GM12874 (cell line): ENCODE results near the gene IBTK.

Experiments used
- CTCF ChIP-seq: IDR thresholded peaks from 2 replicates; pipeline ENCODE4 v1.5.1; 2011; ENCODE audit warnings: low read depth, mild to moderate bottlenecking, control low read depth, low read length, moderate library complexity; ENCODE audit not compliant: insufficient read depth

The IBTK gene

GRCh38 chr6:82239597-82239996, 7.9 kb downstream of the IBTK start:
- TF ChIP-seq CTCF = no peak

DNA sequence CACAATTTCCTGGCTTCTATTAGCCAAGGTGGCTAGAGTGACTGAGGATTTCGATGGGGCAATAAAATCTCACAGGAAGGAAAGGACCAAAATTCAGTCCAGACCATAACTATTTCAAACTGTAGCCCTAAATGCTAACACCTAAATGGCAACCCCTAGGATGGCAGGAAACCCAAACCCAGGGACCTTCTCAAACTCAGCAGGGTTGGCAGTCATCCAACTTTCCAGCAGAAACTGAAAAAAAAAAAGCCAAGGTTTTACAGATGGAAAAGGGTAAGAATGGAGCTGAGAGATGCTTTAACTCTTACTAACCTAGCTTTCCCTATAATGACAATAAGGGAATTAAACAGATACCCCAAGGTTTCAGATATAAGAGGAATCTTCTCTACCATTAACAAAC, 10.5 kb downstream of the IBTK start:
- no peak for TF ChIP-seq CTCF

GRCh38 chr6:82227770-82228169, 19.8 kb downstream of the IBTK start:
- no peak for TF ChIP-seq CTCF

- TF ChIP-seq CTCF = no peak
Measured at GRCh38 chr6:82220167-82220566, 27.4 kb downstream of the IBTK start.

GRCh38 chr6:82217018-82217586, 30.4 kb downstream of the IBTK start:
- no peak for TF ChIP-seq CTCF

DNA sequence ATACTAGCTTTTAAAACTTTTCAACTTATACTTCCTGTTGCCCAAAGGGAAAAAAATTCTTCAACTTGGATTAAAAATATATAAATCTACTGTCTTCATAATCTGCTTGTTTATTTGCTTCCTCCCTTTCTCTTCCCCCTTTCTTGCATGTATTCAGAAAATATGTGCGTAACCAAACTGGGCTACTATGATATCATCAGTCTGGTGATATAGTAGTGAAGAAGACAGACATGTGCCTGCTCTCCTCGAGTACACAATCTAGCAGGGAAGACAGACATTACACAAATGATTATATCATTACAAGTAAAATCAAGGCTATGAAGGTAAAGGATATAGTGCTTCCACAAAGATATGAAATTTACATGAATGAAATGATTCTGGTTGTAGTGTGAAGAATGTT, 31.0 kb downstream of the IBTK start:
- TF ChIP-seq CTCF = no peak

DNA sequence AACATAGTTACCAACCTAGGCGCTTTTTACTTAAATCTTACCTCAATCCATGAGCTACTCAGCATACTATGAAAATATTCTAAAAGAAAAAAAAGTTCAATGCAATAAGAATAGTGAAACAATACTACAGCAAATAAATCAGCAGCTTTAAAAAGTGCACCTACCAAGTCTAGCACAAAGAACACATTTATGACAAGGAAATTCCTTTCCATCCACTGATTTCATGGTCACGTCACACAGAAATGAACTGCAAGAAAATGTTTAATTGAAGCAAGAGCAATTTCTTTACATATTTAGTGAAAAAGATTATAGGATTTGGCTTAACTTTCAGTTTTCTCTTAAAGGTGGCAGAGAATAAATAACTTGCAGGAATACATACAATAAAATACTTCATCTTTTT, 36.2 kb downstream of the IBTK start:
- no peak for TF ChIP-seq CTCF
